Uterus (tissue), 4 donors: Measurements from ENCODE around the gene TCF12. TPM values are rescaled to one million over a fixed set of nuclear protein-coding genes. Genes with fewer than 3 reads are reported as not detected.

ENCODE experiments used
- DNase-seq, 2 donors: peaks; one replicate each; pipeline ENCODE4 v3.0.0-alpha.2; 2019 to 2020
- H3K27ac ChIP-seq, 2 donors: fragments of 200-600 bp; sonication (generic); 1 replicate in 1 of 2; 2 replicates in 1 of 2; pipeline ENCODE4 v1.5.1; 2016 to 2018
- H3K27me3 ChIP-seq, 2 donors: fragments of 200-600 bp; sonication (generic); one replicate each; pipeline ENCODE4 v1.5.1; 2018 to 2019; ENCODE audit warnings: control low read depth in 1 of 2
- H3K36me3 ChIP-seq, 2 donors: fragments of 200-600 bp; sonication (generic); one replicate each; pipeline ENCODE4 v1.5.1; 2019; ENCODE audit warnings: control low read depth in 1 of 2
- H3K4me1 ChIP-seq, 2 donors: fragments of 200-600 bp; sonication (generic); one replicate each; pipeline ENCODE4 v1.5.1; 2018 to 2019; ENCODE audit warnings: control low read depth in 1 of 2
- H3K4me3 ChIP-seq, 2 donors: fragments of 200-600 bp; sonication (generic); 1 replicate in 1 of 2; 2 replicates in 1 of 2; pipeline ENCODE4 v1.5.1; 2018 to 2019; ENCODE audit warnings: mild to moderate bottlenecking in 1 of 2
- H3K9me3 ChIP-seq, 2 donors: fragments of 200-600 bp; sonication (generic); one replicate each; pipeline ENCODE4 v1.5.1; 2019; ENCODE audit warnings: control low read depth in 1 of 2
- POLR2A ChIP-seq, 2 donors: fragments of 450-650 bp; IDR thresholded peaks; one replicate each; pipeline ENCODE4 v1.6.1; 2016; ENCODE audit warnings: antibody characterized with exemption in 2 of 2, mild to moderate bottlenecking in 1 of 2, moderate library complexity in 1 of 2
- intact Hi-C: fragments of 100-400 bp; cut with DNase I; formaldehyde crosslinking; loops from one replicate; pipeline ENCODE4 v1.15.1; 2023; ENCODE audit warnings: low total_unique reads
- total RNA-seq, 4 donors: library from RNA; depleted of rRNA in 3 of 4; stranded (reverse); fragments of >200 nt in 3 of 4; gene quantifications; one replicate each; pipeline versions ENCODE4 v1.1.0 to v1.2.4, GENCODE V29; 2014 to 2023
- TF ChIP-seq, protein P1 (sequence below), 4 experiments: fragments of 200-600 bp in 2 of 4; fragments of 450-650 bp in 2 of 4; sonication (generic) in 2 of 4; IDR thresholded peaks; one replicate each; pipeline ENCODE4 v1.5.1; 2016 to 2019; ENCODE audit warnings: antibody characterized with exemption in 4 of 4, mild to moderate bottlenecking in 2 of 4, moderate library complexity in 1 of 4
- donor health status: DM: yes; HTN: yes; CAD: no.

TCF12 gene
- total RNA-seq, 4 donors from 2014 or later = 109 to 361 (median 196) TPM

GRCh38 chr15:57330619-57331340, 412.3 kb downstream of the TCF12 start:
- no peak overlapping the region for H3K27ac ChIP-seq
- TF ChIP-seq, protein P1, sequence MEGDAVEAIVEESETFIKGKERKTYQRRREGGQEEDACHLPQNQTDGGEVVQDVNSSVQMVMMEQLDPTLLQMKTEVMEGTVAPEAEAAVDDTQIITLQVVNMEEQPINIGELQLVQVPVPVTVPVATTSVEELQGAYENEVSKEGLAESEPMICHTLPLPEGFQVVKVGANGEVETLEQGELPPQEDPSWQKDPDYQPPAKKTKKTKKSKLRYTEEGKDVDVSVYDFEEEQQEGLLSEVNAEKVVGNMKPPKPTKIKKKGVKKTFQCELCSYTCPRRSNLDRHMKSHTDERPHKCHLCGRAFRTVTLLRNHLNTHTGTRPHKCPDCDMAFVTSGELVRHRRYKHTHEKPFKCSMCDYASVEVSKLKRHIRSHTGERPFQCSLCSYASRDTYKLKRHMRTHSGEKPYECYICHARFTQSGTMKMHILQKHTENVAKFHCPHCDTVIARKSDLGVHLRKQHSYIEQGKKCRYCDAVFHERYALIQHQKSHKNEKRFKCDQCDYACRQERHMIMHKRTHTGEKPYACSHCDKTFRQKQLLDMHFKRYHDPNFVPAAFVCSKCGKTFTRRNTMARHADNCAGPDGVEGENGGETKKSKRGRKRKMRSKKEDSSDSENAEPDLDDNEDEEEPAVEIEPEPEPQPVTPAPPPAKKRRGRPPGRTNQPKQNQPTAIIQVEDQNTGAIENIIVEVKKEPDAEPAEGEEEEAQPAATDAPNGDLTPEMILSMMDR (IDR thresholded peaks at IDR 0.05) = no peak
- H3K27me3 ChIP-seq = no peaks in the 10 kb centered on the region
- no peak for DNase-seq
- no peaks in the 10 kb centered on the region for H3K36me3 ChIP-seq
- intact Hi-C loops = no loop called here
- no peaks in the 10 kb centered on the region for H3K9me3 ChIP-seq
- H3K4me3 ChIP-seq = no peak overlapping the region
- no peaks in the 10 kb centered on the region for H3K4me1 ChIP-seq

DNA sequence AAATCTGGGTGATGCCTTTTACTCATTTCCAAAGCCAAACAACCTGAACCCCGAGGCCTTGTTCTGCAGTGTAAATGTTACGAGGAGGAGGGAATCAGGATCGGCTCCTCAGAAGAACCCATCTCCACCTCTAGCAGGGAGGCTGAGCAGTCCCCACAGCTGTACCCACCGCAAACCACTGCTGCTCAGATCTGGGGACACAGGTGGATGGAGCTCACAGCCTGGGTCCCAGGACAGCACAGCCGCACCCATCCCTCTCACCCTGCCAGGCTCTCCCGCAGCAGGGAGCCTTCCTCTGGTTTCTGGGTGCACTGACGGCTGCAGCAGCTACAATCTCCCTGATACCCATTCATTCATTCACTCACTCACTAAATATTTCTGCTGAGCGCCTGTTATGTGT, 413.9 kb downstream of the TCF12 start:
- Histone ChIP-seq H3K27me3 (no peaks in the 10 kb centered on the region), H3K27ac (no peak overlapping the region), H3K4me3 (no peak overlapping the region), H3K9me3 (no peaks in the 10 kb centered on the region), H3K4me1 (no peaks in the 10 kb centered on the region), H3K36me3 (no peaks in the 10 kb centered on the region)
- TF ChIP-seq POLR2A (IDR thresholded peaks at IDR 0.05) = no peak
- TF ChIP-seq, protein P1 (IDR thresholded peaks at IDR 0.05) = no peak
- intact Hi-C loops = no loop called here
- DNase-seq = no peak

GRCh38 chr15:57333487-57333886, 415.0 kb downstream of the TCF12 start:
- Histone ChIP-seq H3K9me3 (no peaks in the 10 kb centered on the region), H3K36me3 (no peaks in the 10 kb centered on the region), H3K27me3 (no peaks in the 10 kb centered on the region), H3K4me3 (no peak overlapping the region), H3K4me1 (no peaks in the 10 kb centered on the region), H3K27ac (no peak overlapping the region)
- intact Hi-C loops = no loop called here
- TF ChIP-seq, protein P1 (IDR thresholded peaks at IDR 0.05) = no peak
- DNase-seq = no peak

DNA sequence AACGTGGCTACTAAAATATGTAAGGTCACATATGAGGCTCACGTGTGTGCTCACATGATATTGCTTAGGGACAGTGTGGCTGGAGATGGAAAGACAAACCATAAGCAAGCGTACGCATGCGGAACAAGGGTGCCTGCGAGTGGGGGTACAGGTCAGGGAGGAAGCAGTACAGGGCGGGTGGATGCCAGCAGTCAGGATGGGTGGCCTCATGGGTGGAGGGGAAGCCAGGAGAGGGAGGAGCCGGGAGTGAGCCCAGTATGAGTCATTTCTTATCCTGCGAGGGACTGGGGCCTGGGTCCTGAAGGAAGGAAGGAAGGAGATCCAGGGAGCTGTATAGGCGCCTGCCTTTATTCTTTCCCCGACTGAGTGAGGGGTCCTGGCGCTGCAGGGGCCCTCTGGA, 415.8 kb downstream of the TCF12 start:
- Histone ChIP-seq H3K27me3 (no peaks in the 10 kb centered on the region), H3K4me3 (no peak overlapping the region), H3K4me1 (no peaks in the 10 kb centered on the region), H3K9me3 (no peaks in the 10 kb centered on the region), H3K27ac (no peak overlapping the region), H3K36me3 (no peaks in the 10 kb centered on the region)
- DNase-seq = peak in 1 of 2 donors; percentile 46
- intact Hi-C loops = no loop called here
- TF ChIP-seq, protein P1 (IDR thresholded peaks at IDR 0.05) = no peak
- TF ChIP-seq POLR2A (IDR thresholded peaks at IDR 0.05) = no peak

DNA sequence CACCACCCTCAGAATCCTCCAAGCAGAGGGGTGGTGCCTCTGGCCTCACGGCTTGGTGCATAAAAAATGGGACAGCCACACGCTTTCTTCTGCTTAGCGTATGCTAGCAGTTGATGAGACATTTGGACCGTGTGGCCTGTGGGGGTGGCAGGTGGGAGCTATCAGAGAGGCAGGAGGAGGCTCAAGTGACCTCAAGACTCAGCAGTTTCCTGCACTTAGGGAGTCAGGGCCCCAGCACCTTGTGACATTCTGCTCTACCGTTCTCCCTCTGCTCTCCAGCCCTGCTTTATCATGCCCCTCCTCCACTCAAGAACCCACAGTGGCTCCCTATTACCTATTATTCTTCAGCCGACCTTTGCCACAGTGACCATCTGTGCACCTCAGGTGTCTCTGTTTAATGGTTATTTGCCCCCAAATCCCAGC, 416.9 kb downstream of the TCF12 start:
- Histone ChIP-seq H3K27me3 (no peaks in the 10 kb centered on the region), H3K4me1 (no peaks in the 10 kb centered on the region), H3K27ac (no peak overlapping the region), H3K9me3 (no peaks in the 10 kb centered on the region), H3K4me3 (no peak overlapping the region), H3K36me3 (no peaks in the 10 kb centered on the region)
- TF ChIP-seq, protein P1 (IDR thresholded peaks at IDR 0.05) = no peak
- no peak for TF ChIP-seq POLR2A (IDR thresholded peaks at IDR 0.05)
- intact Hi-C loops = no loop called here
- DNase-seq = no peak
